OCI-M1 (cell line): ENCODE measurements around the gene PTK6.

Source experiments
- DNase-seq: peaks from one replicate; lab custom pipeline; 2025; lab: John Stamatoyannopoulos, UW

PTK6 gene

DNA sequence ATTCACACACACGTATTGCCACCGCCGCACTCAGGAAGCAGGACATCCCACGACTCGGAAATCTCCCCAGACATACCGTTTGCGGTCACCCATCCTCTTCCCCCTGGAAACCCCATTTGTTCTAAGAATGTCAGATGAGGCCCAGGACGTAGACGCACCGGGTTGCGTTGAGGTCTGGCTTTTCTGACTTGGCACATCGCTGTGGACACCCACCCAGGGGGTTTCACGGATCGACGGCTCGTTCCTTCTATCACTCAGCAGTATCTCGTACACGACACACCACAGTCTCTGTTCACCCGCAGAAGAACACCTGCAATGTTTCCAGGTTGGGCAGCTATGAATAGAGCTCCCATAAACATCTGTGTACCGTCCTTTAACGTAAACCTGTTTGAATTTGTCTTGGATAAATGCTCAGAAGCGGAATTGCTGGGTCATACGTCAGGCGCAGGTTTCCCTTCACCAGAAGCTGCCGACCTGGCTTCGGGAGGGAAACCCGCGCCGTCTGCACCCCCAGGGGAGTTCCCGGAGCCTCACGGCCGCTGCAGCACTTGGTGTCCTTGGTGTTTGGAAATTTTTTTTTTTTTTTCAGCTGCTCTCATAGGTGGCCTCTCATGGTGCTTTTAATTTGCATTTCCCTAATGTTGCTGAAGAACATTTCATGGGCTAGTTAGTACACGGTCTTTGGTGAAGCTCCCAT, 29.0 kb downstream of the PTK6 start:
- DNase-seq, result no peak

DNA sequence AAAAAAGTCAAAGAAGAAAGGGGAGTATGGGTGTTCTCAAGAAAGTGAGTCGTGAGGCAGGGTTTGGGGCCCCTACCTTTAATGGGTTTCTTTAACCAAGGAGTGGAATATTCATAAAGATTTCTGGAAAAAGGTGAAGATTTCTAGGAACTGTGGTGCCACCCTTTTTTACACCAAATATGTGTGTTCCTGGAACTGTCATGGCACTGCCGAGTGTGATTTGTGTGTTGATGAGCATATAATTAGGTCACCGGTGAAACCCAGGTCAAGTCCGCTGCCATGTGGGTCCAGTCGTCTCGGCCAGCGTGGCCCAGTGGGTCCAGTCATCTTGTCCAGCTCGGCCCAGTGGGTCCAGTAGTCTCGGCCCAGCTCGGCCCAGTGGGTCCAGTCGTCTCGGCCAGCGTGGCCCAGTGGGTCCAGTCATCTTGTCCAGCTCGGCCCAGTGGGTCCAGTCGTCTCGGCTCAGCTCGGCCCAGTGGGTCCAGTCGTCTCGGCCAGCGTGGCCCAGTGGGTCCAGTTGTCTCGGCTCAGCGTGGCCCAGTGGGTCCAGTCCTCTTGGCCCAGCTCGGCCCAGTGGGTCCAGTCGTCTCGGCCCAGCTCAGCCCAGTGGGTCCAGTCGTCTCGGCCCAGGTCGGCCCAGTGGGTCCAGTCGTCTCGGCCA, 30.0 kb downstream of the PTK6 start:
- no peak for DNase-seq

DNA sequence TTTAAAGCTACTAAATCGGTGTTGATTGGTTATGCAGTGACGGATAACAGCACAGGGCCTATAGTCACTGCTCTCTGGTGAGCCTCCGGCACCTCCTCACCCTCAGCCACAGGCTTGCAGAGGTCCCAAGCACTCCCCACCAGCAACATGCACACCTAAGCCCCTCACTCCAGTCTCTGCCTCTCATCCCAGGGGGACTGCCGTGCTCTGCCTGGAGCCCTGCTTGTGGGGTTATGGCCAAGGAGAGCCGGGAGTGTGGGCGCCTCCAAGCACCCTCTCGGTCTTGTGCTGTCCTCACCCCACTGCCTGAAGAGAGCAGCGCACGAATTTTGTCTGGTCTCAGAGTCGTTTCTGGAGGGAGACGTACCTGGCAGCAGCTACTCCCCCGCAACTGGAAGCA, 31.5 kb downstream of the PTK6 start:
- DNase-seq, result no peak

DNA sequence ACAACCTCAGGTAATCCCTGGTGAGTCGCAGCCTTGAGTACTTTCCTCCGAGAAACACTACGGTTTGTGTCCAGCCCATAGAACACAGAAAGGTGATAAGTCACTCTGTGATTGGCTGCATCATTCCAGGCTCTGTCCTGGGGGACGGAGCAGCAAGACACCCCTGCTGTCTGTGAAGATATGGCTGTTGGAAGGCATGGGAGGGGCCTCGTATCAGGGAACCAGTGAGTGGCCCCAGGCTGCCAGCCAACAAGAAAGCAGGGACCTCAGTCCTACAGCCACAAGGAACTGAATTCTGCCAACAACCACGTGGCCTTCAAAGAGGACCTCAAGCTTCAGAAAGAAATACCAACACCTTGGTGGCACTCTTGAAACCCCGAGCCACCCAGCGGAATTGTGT, 31.9 kb downstream of the PTK6 start:
- DNase-seq, result no peak

DNA sequence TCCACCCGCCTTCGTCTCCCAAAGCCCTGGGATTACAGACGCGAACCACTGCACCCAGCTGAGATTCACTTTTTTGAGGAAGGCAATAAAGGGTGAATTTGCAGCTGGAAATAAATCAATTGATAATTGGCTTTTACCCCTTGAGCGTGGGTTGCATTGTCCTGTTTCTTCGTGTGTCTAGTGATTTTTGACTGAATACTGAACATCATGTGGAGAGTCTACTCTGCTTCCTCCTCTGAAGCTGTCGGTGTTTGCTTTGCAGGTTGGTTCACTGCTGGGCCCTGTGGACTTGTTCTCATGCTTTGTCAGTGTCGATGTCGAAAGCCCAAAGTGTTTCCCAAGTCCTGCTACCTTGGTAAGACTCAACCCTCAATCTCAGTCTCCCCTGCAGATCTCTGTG, 32.5 kb downstream of the PTK6 start:
- DNase-seq, result no peak

DNA sequence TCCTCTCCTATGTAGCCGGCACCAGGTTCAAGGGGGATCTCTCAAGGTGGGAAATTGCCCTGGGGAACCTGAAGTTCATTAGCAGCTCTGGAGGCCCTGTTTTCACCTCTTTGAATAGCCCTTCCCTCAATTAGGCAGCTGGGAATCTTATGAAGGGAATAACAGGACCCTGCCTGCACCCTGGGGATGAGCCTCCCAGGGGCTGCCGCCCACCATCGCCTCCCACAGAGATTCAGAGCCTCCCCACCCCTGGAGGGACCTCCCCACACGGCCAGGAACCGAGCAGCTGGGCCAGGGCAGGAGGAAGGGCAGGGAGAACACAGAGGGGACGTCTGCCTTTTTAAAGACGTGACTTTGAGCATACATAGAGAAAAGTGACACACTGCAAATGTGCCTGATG, 33.7 kb downstream of the PTK6 start:
- no peak for DNase-seq

DNA sequence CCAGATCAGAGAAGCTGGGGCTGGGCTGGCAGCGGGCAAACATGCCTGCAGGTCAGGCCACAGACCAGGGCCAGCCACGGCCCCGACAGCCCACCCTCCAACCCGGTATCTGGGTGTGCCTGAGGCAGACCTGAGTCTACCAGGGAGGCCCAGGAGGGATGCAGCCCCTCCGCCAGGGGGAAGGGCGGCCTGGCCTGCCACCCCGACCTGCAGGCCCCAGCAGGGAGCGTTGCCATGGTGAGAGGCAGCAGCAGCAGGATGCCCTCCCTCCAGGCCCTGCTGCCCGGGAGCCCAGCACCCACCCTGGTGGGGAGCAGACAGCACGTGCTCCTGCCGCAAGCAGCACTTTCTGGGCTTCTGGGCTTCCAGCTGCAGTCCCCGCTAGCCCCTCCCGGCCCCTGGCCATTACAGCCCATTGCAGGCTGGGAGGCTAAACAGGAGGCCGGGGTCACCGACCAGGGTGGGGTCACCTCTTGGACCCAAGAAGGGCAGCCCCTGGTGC, 34.5 kb downstream of the PTK6 start:
- DNase-seq, result no peak

DNA sequence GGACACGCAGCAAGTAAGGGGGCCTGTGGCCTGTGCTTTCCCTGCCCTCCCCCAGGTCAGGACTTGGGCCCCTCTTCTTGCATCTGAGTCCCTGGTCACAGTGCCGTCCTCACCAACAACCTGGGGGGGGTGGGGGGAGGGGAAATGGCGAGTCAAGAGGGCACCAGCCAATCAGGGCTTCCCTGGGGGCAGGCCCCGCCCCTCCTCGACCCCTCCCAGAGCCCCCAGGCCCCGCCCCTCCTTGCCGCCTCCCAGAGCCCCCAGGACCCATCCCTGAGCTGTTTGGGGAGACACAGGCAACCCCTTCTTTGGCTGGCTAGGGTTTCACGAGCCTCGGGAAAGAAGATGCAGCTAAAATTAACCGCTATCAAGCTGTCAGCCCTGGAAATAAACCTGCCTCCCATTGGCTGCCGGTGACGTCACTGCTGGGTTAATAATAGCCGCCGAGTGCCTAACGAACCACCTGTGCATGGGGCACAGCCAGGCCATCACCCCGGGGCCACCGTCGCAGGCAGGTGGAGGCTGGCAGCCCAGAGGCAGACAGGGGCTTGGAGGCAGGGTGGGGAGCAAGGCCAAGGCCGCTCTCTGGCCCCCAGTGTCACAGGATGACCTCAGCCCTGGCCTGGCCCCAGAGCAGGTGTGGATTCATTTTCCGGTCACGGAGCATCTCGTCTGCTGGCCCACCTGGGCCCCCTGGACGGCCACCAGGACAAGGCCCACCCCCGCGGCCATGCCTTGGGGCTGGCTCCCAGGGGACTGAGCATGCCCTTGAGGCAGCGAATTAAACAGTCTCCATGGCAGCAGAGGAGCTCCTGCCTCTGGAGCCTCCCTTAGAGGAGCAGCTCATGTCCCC, 35.1 kb downstream of the PTK6 start:
- DNase-seq, result no peak

DNA sequence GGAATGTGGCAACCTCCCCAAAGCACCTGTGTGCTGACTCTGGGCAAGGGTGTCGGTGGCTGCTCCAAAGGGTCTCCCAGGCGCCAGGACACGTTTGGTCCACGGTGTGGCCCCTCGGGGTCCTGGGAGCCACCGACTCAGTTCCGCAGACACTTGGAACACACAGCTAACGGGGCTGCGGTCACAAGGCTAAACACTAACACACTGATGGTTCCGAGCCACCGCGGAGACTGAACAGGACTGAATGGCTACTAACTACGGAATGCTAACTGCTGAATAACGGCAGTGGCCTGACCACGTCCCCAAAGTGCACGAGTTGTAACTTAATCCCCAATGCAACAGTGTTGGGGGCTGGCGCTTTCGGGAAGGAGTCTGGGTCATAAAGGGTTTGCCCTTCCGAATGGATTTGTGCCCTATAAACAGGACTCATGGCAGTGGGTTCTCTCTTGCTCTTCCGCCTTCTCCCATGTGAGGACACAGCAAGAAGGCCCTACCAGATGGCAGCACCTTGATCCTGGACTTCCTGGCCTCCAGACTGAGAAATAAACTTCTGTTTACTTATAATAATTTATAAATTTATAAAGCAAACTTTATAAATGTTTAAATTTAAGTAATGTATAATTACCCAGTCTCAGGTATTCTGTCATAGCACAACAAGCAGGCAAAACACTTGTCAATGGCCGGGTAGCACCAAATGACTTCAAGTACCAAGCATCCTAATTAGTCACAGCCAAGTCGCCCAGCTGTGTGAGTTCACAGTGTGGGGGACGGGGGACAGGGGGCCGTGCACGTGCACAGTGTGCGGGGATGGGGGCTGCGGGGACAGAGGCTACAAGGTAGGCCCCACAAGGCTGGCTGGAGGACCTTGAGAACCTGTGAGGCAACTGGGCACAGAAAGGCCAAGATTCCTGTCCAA, 36.0 kb downstream of the PTK6 start:
- no peak for DNase-seq

DNA sequence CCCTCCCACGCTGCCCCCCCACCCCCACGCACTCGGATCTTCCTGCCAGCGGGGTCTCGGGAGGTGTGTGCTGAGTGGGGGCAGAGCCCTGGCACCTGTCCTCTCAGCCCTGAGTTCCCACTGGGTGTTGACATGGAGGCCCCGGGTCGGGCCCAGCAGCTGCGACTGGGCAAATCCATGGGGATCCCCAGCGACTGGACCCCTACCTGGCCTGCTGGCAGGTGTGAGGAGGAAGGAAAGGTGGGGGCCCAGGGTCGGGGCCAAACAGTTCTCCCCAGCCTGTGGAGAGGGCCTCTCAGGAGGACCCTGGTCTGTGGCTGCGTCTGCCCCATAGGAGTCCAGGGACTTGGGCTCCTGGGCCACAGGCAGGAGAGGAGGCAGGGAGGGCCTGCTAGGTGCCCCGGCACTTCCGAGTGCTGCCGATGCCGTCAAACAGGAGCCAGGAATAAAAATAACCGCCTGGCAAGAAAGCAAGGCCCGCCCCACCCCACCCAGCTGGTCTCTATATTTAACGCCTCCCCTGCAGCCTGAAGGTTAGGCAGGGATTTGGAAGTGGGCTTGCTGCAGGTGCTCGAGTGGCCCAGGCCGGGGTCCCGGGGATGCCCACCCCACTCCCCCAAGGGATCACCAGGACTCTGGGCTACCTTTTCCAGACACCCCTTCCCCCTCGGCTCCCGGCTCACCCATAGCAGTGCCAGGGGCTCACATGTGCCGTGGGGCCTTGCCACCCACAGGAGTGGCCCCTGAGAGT, 36.9 kb downstream of the PTK6 start:
- DNase-seq, result no peak

DNA sequence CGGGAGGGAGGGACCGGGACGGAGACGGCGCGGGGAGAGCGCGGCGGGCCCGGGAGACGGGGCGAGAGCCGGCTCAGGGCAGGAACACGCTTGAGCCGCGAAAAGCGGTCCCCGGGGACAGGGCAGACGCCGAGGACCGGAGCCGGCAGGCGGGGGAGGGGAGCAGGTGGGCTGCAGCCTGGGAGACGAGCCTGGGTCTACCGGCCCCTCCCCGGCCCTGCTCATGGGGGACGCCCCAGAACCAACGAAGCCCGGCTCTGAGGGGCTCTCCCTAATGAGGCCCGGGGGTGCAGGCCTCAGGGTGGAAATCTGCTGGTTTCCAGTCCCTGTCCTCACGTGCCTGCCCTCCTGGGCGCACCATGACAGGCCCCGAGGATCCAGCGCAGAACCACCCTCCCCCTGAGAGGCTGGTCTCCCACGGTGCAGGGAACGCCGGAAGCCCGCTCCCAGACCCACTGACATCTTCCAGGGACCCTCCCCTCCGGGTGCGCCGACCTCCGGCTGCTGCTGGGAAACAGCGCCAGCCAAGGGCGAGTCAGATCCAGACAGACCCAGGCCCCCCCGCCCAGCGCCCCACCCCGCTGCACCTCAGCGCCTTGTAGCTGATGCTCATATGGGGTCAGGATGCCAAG, 37.7 kb downstream of the PTK6 start:
- DNase-seq, result no peak

DNA sequence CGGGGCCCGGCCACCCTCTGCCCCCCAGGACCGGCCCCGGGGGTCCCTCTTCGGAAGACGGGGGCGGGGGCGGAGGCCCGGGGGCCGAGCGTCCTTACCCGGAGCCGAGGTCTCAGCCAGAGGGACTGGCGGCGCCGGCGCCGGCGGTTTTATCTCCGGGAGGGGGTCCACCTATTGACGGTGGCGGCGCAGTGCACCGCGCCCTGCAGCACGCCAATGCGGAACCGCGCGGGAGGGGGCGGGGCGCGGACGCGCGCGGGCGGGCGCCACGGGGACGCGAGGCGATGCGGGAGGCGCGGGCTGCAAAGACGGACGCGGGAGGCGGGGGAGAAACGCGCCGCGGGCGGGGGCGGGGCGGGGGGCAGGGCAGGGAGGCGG, 38.2 kb downstream of the PTK6 start, which contains the start of gene EEF1A2:
TSS of gene EEF1A2 (minus strand) at position 124 of the 378 bp plus-strand sequence. CDS start 1,320 bp downstream, outside the sequence.
- DNase-seq, result no peak

DNA sequence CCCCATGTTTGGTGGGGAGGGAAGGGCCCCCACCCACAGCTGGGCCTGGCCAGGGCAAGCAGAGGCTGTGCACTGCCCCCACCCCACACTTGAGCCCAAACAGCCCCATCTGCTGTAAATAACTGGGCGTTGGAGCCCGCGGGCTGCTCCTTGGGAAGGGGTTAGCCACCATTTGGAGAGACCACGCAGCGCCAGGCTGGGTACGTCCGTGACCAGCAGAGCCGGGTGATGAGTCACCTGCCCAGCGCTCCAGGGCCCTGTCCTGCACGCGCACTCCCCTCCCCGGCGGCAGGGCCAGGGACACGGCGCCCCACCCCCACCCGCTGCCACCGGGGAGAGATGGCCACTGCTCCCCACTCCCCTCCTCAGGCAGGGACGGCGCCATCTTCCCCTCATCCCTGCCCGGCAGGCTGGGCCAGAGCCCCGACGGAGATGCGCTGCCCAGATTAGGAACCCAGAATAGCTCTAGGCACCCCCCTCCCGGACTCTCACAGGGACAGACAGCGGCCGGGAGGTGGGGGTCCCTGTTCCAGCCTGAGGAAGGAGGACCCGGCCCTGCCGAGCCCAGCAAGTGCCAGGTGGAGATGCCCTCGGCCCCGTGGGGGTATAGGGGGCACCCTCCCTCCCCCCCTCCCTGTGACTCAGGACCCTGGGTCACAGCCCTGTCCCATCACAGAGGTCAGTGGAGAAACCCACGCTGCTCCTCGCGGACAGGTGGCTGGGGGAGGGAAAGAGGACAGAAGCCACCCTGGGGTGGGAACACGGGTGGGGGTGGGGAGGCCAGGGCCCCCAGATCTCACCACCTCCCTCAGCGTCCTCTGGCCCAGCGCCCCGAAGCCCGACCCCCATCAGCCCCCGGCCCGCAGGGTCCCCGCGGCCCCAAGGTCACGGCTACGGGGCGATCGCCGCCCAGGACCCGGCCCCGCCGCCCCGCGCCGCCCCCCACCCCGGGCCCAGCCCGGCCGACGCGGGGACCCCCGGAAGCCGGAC, 38.9 kb downstream of the PTK6 start:
- no peak for DNase-seq

DNA sequence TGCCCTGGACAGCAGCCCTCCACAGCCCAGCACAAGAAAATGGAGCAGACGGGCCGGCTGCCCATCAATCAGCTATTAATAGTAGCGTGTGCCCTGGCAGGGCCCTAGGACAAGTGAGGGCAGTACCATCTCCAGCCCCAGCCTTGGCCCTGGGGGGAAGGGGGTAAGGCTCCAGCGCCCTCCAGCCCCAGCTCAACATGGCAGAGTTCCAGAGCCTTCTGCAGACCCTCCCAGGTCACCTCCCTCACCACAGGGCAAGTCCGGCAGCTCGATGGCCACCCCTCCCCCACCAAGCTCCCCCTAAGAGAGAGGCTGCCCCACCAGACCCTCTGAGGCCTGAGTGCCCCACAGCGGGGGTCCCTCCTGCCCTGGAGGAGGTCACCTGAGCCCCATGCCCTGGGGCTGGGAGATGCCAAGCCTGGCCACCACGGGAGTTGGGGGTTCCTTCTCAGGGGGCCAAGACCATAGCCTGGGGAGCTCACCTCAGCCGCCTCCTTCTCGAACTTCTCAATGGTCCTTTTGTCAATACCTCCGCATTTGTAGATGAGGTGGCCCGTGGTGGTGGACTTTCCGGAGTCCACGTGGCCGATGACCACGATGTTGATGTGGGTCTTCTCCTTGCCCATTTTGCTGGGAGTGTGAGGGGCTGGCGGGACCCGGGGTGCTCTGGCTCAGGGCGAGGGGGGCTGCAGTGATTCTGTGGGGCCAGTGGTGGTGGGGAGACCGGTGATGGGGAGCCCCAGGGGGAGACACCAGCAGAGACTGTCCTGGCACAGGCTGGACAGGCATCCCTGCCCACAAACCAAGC, 39.8 kb downstream of the PTK6 start:
- DNase-seq, result no peak

DNA sequence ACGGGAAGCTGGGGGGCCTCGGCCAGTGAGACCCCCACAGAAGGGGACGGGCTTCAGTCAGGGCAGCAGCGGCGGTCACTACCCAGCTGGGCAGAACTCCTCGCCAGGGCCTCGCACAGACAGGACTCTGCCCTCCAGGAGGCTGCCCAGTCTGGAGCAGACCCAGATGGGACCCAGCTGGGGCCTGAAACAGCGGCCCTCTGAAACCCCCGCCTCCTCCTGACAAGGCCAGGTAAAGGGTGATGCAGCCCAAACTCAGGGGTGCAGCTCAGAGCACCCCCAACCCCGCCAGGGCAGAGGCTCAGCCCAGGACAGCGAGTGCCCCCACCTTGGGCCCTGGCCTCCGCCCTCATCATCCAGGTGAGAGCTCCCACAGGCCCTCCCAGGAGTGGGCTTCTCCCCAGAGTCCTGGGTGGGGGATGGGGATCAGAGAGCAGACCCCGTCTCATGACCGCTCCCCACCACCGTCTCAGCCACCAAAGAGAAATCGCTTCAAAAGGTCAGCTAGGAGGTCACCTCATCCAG, 40.5 kb downstream of the PTK6 start:
- DNase-seq, result no peak

DNA sequence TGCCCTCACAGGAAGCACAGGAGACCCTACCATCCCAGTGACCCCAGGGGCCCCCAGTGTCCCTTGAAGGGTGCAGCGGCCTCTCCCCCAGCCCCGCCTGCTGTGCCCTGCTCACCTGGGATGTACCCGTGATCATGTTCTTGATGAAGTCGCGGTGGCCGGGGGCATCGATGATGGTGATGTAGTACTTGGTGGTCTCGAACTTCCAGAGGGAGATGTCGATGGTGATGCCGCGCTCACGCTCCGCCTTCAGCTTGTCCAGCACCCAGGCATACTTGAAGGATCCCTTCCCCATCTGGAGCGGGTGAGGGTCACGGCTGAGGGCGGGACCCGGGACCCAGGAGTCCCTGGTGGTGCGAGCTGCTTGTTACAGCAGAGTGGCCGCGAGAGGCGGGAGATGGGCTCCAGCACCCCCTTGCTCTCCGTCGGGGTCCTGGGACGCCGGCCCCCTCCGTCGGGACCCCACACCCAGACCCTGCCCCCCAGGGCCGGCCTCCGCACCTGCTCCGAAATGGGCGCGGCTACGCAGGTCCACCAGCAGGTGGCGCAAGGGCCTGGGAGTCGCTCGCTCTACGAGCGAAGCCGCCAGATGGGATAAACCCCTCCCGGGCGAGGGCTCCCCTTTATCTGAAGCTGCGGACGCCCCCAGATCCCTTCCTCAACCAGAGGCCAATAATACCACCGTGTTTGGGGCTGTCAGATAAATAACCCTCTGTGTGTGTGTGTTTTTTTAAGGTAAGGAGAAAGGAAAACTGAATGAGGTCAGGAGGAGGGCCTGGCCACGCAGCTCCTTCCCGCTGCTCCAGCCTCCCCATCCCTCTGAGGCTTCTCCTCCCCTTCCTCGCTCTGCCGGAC, 41.2 kb downstream of the PTK6 start:
- peak; percentile 68 for DNase-seq

DNA sequence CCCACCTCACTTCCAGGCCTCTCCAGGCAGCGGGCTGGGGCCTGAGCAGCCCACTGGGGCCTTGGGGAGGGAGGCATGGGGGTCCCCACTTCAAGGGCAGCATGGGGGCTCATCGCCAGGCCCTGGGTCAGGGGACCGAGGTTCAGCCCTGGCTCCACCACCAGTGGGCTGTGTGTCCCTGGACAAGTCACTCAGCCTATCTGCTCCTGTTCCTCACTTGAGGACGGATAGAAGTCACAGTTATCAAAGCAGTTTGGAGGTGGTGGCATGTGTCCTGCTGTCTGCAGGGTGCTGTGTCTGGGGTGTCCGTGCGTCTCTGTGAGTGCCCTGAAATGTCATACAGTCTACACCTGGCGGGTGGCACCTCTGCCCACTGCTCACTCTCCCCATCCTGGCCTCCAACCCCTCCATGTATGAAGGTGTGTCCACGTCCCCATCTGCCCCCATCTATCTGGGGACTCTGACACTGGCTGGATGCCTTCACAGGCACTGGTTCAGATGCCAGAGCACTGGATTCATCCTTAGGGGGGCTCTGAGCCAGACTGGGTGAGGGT, 41.9 kb downstream of the PTK6 start:
- DNase-seq, result no peak
